Uterus (tissue), 4 donors: ENCODE results near the gene XXYLT1. TPM values are rescaled to one million over a fixed set of nuclear protein-coding genes. Genes with fewer than 3 reads are reported as not detected.
A peak's percentile ranks its signal among the peaks of the same experiment; 100 is the strongest.

Source experiments
- DNase-seq, 2 donors: peaks; one replicate each; pipeline ENCODE4 v3.0.0-alpha.2; 2019 to 2020
- H3K27ac ChIP-seq, 2 donors: fragments of 200-600 bp; sonication (generic); 1 replicate in 1 of 2; 2 replicates in 1 of 2; pipeline ENCODE4 v1.5.1; 2016 to 2018
- H3K27me3 ChIP-seq, 2 donors: fragments of 200-600 bp; sonication (generic); one replicate each; pipeline ENCODE4 v1.5.1; 2018 to 2019; ENCODE audit warnings: control low read depth in 1 of 2
- H3K36me3 ChIP-seq, 2 donors: fragments of 200-600 bp; sonication (generic); one replicate each; pipeline ENCODE4 v1.5.1; 2019; ENCODE audit warnings: control low read depth in 1 of 2
- H3K4me1 ChIP-seq, 2 donors: fragments of 200-600 bp; sonication (generic); one replicate each; pipeline ENCODE4 v1.5.1; 2018 to 2019; ENCODE audit warnings: control low read depth in 1 of 2
- H3K4me3 ChIP-seq, 2 donors: fragments of 200-600 bp; sonication (generic); 1 replicate in 1 of 2; 2 replicates in 1 of 2; pipeline ENCODE4 v1.5.1; 2018 to 2019; ENCODE audit warnings: mild to moderate bottlenecking in 1 of 2
- H3K9me3 ChIP-seq, 2 donors: fragments of 200-600 bp; sonication (generic); one replicate each; pipeline ENCODE4 v1.5.1; 2019; ENCODE audit warnings: control low read depth in 1 of 2
- POLR2A ChIP-seq, 2 donors: fragments of 450-650 bp; IDR thresholded peaks; one replicate each; pipeline ENCODE4 v1.6.1; 2016; ENCODE audit warnings: antibody characterized with exemption in 2 of 2, mild to moderate bottlenecking in 1 of 2, moderate library complexity in 1 of 2
- intact Hi-C: fragments of 100-400 bp; cut with DNase I; formaldehyde crosslinking; loops from one replicate; pipeline ENCODE4 v1.15.1; 2023; ENCODE audit warnings: low total_unique reads
- microRNA-seq: library from miRNA; unstranded; fragments of <30 nt; microRNA quantifications from one replicate; pipeline ENCODE4, GENCODE V29; 2016; ENCODE audit warnings: borderline microRNAs expressed, borderline replicate concordance
- small RNA-seq: library from RNA; depleted of rRNA; stranded (forward); fragments of <200 nt; gene quantifications from one replicate; pipeline ENCODE3, GENCODE V24; 2016
- total RNA-seq, 4 donors: library from RNA; depleted of rRNA in 3 of 4; stranded (reverse); fragments of >200 nt in 3 of 4; gene quantifications; one replicate each; pipeline versions ENCODE4 v1.1.0 to v1.2.4, GENCODE V29; 2014 to 2023
- TF ChIP-seq, protein P1 (sequence below), 4 experiments: fragments of 200-600 bp in 2 of 4; fragments of 450-650 bp in 2 of 4; sonication (generic) in 2 of 4; IDR thresholded peaks; one replicate each; pipeline ENCODE4 v1.5.1; 2016 to 2019; ENCODE audit warnings: antibody characterized with exemption in 4 of 4, mild to moderate bottlenecking in 2 of 4, moderate library complexity in 1 of 4
- donor health status: DM: yes; HTN: yes; CAD: no.

Gene XXYLT1
- total RNA-seq, 4 donors from 2014 or later, result 10.6 to 52.5 (median 23.8) TPM

DNA sequence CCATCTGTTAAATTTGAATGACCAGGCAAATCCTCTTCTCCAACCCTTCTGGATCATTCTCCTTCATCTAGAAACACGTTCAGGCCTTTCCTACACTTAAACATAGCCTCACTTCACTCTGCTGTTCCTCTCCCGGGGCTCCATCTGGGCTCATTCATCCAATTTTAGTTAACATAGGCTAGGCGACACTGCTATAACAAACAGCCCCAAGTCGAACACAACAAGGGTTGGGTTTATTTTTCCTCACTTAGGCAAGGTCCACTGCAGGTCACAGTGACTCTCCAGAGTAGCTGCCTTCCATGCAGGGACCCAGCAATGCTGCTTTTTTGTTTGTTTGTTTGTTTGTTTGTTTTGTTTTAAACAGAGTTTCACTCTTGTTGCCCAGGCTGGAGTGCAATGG lies 250.8 kb downstream of the XXYLT1 start:
- Histone ChIP-seq H3K27ac (no peak overlapping the region), H3K36me3 (no peaks in the 10 kb centered on the region), H3K9me3 (no peaks in the 10 kb centered on the region), H3K4me3 (no peak overlapping the region), H3K27me3 (no peaks in the 10 kb centered on the region), H3K4me1 (no peaks in the 10 kb centered on the region)
- TF ChIP-seq, protein P1, sequence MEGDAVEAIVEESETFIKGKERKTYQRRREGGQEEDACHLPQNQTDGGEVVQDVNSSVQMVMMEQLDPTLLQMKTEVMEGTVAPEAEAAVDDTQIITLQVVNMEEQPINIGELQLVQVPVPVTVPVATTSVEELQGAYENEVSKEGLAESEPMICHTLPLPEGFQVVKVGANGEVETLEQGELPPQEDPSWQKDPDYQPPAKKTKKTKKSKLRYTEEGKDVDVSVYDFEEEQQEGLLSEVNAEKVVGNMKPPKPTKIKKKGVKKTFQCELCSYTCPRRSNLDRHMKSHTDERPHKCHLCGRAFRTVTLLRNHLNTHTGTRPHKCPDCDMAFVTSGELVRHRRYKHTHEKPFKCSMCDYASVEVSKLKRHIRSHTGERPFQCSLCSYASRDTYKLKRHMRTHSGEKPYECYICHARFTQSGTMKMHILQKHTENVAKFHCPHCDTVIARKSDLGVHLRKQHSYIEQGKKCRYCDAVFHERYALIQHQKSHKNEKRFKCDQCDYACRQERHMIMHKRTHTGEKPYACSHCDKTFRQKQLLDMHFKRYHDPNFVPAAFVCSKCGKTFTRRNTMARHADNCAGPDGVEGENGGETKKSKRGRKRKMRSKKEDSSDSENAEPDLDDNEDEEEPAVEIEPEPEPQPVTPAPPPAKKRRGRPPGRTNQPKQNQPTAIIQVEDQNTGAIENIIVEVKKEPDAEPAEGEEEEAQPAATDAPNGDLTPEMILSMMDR (IDR thresholded peaks at IDR 0.05), result no peak
- no peak for TF ChIP-seq POLR2A (IDR thresholded peaks at IDR 0.05)
- intact Hi-C loops, result no loop called here
- DNase-seq, result peak in 1 of 2 donors; percentile 0

DNA sequence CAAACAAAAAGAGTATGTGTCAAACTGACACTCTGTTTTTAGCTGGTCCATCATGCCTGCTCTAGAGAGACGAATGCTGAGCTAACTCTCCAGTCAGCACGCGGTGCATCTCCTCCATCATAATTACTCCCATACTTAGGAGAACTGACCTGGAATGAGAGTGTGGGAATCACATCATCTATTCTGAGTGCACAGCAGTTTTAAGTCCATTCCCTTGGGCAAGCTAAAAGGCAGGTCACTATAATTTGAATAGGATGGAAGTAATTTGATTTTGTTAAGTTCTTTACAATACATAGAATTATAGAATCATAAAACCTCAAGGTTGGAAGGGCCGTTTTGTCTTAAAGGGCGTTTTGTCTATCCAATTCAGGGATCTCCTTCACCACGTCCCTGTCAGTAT lies 251.6 kb downstream of the XXYLT1 start:
- DNase-seq, result no peak
- Histone ChIP-seq H3K27ac (no peak overlapping the region), H3K27me3 (no peaks in the 10 kb centered on the region), H3K9me3 (no peaks in the 10 kb centered on the region), H3K4me1 (no peaks in the 10 kb centered on the region), H3K4me3 (no peak overlapping the region), H3K36me3 (no peaks in the 10 kb centered on the region)
- intact Hi-C loops, result no loop called here
- TF ChIP-seq, protein P1 (IDR thresholded peaks at IDR 0.05), result no peak
- TF ChIP-seq POLR2A (IDR thresholded peaks at IDR 0.05), result no peak

Small RNA genes lying within 50 kb of the gene (microRNA-seq; reads per million reads assigned to microRNA genes)
- gene MIR3137, result not detected

Small RNA genes lying within 50 kb of the gene (small RNA-seq; reads per million reads assigned to genes)
- gene MIR3137, result not detected
- not detected for gene RN7SL36P
- gene RNU6-25P, result not detected

Other genes starting within 250 kb of the XXYLT1 start
- gene ACAP2, start 171.9 kb upstream of the XXYLT1 start, total RNA-seq, result 100 to 1,000 TPM in 1 of 4 donors, 10 to 100 TPM in 3; 40.3 to 140 (median 68.6) TPM